ENCODE data around the gene GLIPR1L2.

DNA sequence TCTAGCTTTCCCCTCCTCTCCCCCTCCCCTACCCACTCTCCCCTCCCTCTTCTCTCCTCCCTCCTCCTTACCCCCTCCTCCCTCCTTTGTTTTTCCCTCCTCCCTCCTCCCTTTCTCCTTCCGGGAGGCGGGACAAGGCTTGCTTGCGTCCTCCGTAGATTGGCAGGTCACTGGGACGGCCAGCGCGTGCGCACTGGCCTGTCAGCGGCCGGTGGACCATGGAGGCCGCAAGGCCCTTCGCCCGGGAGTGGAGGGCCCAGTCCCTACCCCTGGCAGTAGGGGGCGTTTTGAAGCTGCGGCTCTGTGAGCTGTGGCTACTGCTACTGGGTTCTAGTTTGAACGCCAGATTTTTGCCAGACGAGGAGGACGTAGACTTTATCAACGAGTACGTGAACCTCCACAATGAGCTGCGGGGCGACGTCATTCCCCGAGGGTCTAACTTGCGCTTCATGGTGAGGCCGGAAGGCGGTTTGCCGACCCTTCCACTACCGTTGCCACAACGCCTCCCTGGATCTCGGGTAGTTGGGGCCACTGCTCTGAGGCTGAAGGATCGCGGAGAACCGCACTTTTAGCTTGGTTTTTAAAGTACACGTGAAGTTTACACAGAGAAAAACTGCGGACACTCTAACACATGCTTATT is at the start of gene GLIPR1L2:
- TF ChIP-seq, protein P1, sequence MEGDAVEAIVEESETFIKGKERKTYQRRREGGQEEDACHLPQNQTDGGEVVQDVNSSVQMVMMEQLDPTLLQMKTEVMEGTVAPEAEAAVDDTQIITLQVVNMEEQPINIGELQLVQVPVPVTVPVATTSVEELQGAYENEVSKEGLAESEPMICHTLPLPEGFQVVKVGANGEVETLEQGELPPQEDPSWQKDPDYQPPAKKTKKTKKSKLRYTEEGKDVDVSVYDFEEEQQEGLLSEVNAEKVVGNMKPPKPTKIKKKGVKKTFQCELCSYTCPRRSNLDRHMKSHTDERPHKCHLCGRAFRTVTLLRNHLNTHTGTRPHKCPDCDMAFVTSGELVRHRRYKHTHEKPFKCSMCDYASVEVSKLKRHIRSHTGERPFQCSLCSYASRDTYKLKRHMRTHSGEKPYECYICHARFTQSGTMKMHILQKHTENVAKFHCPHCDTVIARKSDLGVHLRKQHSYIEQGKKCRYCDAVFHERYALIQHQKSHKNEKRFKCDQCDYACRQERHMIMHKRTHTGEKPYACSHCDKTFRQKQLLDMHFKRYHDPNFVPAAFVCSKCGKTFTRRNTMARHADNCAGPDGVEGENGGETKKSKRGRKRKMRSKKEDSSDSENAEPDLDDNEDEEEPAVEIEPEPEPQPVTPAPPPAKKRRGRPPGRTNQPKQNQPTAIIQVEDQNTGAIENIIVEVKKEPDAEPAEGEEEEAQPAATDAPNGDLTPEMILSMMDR (IDR thresholded peaks at IDR 0.05; ENCODE audit: insufficient read depth, low read length, poor library complexity, severe bottlenecking) = peak; percentile 83
- TF ChIP-seq EZH2phosphoT487 (conservative IDR thresholded peaks at IDR 0.05; ENCODE audit: low read length) = no peak
